ENCODE results near the gene IL1RAPL1. TPM values are rescaled to one million over a fixed set of nuclear protein-coding genes. Genes with fewer than 3 reads are reported as not detected.

Gene IL1RAPL1
- total RNA-seq, 1 experiment from 2014 or later: not detected

DNA sequence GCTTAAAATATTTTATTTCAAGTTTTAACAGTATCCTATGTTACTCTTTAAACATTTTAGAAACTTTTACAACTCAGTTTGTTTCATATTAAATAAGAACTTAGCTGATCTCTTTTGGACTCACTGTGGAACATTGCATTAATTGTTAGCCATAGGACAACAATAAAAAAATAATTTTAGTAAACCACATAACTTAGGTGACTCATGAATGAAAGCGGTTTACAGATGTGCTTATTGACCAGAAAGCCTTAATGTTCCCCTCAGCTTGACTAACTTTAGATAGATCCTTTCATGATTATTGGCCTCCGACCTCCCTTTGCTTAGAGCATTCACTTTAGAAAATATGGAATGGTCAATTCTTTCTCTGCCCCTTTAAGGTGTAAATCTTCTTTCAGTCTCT is 844.6 kb downstream of the IL1RAPL1 start:
- Mint-ChIP-seq H3K9me3 (ENCODE audit: low read depth, unreplicated experiment) (peaks cover 5% of the 10 kb centered on the region), H3K27me3 (ENCODE audit: unreplicated experiment) (no peaks in the 10 kb centered on the region), H3K36me3 (ENCODE audit: insufficient read depth, unreplicated experiment) (no peaks in the 10 kb centered on the region), H3K27ac (ENCODE audit: unreplicated experiment) (no peak overlapping the region), H3K4me3 (ENCODE audit: low read depth, unreplicated experiment) (no peak overlapping the region), H3K4me1 (ENCODE audit: low read depth, unreplicated experiment) (peaks cover 31% of the 10 kb centered on the region)
- intact Hi-C loops (cut with micrococcal nuclease; ENCODE audit: unreplicated experiment): no loop called here
- no TSS peak for BruUV-seq (replicated peaks)
- TF ChIP-seq CTCF (IDR thresholded peaks at IDR 0.05; ENCODE audit: unreplicated experiment): no peak
- CTCF ChIA-PET: no interaction called here
- DNase-seq: no peak

DNA sequence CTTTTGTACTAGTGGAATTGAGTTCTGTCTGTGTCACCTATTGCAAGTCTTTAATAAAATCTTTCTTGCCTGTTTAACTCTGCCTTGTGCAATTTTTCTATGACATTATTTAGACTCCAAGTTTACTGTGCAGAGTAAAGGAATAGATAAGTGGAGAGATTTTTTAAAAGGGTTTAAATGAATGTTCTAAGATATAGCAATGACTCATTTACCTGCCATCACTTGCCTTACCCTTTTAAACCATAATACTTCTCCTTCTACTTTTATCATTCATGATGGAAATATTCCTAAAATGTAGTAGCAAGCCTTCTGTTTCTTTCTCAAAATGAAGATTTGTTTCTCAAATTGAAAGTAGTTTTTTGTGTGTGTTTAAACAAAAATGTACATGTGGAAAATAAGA is 845.3 kb downstream of the IL1RAPL1 start:
- no peak overlapping the region for H3K4me3 Mint-ChIP-seq (ENCODE audit: low read depth, unreplicated experiment)
- CTCF ChIA-PET: no interaction called here
- DNase-seq: no peak
- intact Hi-C loops (cut with micrococcal nuclease; ENCODE audit: unreplicated experiment): no loop called here
- H3K9me3 Mint-ChIP-seq (ENCODE audit: low read depth, unreplicated experiment): peaks cover 5% of the 10 kb centered on the region
- TF ChIP-seq CTCF (IDR thresholded peaks at IDR 0.05; ENCODE audit: unreplicated experiment): no peak
- no TSS peak for BruUV-seq (replicated peaks)
- no peaks in the 10 kb centered on the region for H3K27me3 Mint-ChIP-seq (ENCODE audit: unreplicated experiment)
- no peak overlapping the region for H3K27ac Mint-ChIP-seq (ENCODE audit: unreplicated experiment)
- H3K4me1 Mint-ChIP-seq (ENCODE audit: low read depth, unreplicated experiment): peaks cover 31% of the 10 kb centered on the region
- H3K36me3 Mint-ChIP-seq (ENCODE audit: insufficient read depth, unreplicated experiment): no peaks in the 10 kb centered on the region

DNA sequence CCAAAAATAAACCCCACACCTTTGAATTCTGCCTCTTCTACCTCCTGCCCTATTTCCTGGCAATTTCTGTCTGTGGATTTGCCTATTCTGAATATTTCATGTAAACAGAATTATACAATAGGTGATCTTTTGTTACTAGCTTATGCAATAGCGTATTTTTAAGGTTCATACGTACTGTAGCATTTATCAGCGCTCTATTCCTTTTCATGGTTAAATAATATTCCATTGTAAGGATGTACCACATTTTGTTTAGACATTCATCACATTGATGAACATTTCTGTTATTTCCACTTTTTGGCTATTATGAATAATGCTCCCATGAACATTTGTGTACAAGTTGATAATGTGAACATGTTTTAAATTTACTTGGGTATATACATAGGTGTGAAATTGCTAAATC is 847.7 kb downstream of the IL1RAPL1 start:
- TF ChIP-seq CTCF (IDR thresholded peaks at IDR 0.05; ENCODE audit: unreplicated experiment): no peak
- no peak overlapping the region for H3K27ac Mint-ChIP-seq (ENCODE audit: unreplicated experiment)
- BruUV-seq (replicated peaks): no TSS peak
- peaks cover 5% of the 10 kb centered on the region for H3K9me3 Mint-ChIP-seq (ENCODE audit: low read depth, unreplicated experiment)
- intact Hi-C loops (cut with micrococcal nuclease; ENCODE audit: unreplicated experiment): no loop called here
- no peaks in the 10 kb centered on the region for H3K27me3 Mint-ChIP-seq (ENCODE audit: unreplicated experiment)
- DNase-seq: no peak
- H3K4me3 Mint-ChIP-seq (ENCODE audit: low read depth, unreplicated experiment): no peak overlapping the region
- CTCF ChIA-PET: no interaction called here
- peaks cover 30% of the 10 kb centered on the region for H3K4me1 Mint-ChIP-seq (ENCODE audit: low read depth, unreplicated experiment)
- no peaks in the 10 kb centered on the region for H3K36me3 Mint-ChIP-seq (ENCODE audit: insufficient read depth, unreplicated experiment)

DNA sequence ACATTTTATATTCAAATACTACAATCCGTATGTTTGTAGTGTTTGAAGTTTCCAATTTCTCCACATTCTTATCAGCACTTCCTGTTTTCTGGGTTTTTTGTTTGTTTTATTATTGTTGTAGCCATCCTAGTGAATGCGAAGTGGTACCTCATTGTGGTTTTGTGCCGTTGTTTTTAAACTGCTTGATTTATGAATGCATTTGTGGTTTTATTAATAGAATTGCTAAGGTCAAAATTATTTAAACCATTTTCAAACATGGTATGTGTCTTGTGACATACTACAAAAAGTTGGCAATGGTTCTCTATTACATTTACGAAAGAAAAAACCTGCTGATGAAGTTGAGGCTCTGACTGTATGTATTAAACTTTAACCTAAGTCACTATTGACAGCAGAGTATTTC is 848.1 kb downstream of the IL1RAPL1 start:
- H3K27ac Mint-ChIP-seq (ENCODE audit: unreplicated experiment): no peak overlapping the region
- peaks cover 5% of the 10 kb centered on the region for H3K9me3 Mint-ChIP-seq (ENCODE audit: low read depth, unreplicated experiment)
- no peaks in the 10 kb centered on the region for H3K27me3 Mint-ChIP-seq (ENCODE audit: unreplicated experiment)
- DNase-seq: no peak
- H3K4me3 Mint-ChIP-seq (ENCODE audit: low read depth, unreplicated experiment): no peak overlapping the region
- H3K4me1 Mint-ChIP-seq (ENCODE audit: low read depth, unreplicated experiment): peaks cover 30% of the 10 kb centered on the region
- no TSS peak for BruUV-seq (replicated peaks)
- TF ChIP-seq CTCF (IDR thresholded peaks at IDR 0.05; ENCODE audit: unreplicated experiment): no peak
- intact Hi-C loops (cut with micrococcal nuclease; ENCODE audit: unreplicated experiment): no loop called here
- H3K36me3 Mint-ChIP-seq (ENCODE audit: insufficient read depth, unreplicated experiment): no peaks in the 10 kb centered on the region
- CTCF ChIA-PET: no interaction called here

DNA sequence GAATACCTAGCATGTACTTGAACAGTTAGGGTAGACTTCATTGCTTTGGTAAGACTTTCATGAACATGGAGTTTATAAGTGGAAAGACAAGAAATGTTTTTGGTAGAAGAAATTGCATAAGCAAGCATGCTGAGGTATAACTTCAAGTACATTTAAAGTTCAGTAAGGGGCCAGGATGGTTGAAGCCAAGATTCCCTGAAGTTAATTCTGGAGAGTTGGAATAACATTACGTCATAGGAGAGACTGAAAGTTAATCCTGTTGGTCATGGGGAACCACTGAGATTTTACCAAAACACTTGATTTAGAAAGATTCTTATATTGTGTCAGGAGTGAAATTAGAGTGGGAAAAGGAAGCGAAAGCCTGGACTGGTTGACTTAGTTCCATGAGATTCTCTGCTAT is 860.6 kb downstream of the IL1RAPL1 start:
- CTCF ChIA-PET: no interaction called here
- H3K27ac Mint-ChIP-seq (ENCODE audit: unreplicated experiment): no peak overlapping the region
- TF ChIP-seq CTCF (IDR thresholded peaks at IDR 0.05; ENCODE audit: unreplicated experiment): no peak
- no TSS peak for BruUV-seq (replicated peaks)
- no peak overlapping the region for H3K4me3 Mint-ChIP-seq (ENCODE audit: low read depth, unreplicated experiment)
- no peaks in the 10 kb centered on the region for H3K4me1 Mint-ChIP-seq (ENCODE audit: low read depth, unreplicated experiment)
- no peaks in the 10 kb centered on the region for H3K9me3 Mint-ChIP-seq (ENCODE audit: low read depth, unreplicated experiment)
- DNase-seq: no peak
- H3K36me3 Mint-ChIP-seq (ENCODE audit: insufficient read depth, unreplicated experiment): no peaks in the 10 kb centered on the region
- no peaks in the 10 kb centered on the region for H3K27me3 Mint-ChIP-seq (ENCODE audit: unreplicated experiment)
- intact Hi-C loops (cut with micrococcal nuclease; ENCODE audit: unreplicated experiment): no loop called here
